PC-3 (cell line): ENCODE measurements around the gene ZNF575. TPM values are rescaled to one million over a fixed set of nuclear protein-coding genes. Genes with fewer than 3 reads are reported as not detected.

Source experiments
- ATAC-seq: fragments of 200-7000 bp; cut with Tn5 transposase; 2 replicates; pipeline ENCODE4 v1.9.1; 2020; ENCODE audit warnings: mild to moderate bottlenecking, moderate library complexity
- BruUV-seq: library from RNA; stranded (reverse); fragments of 400-500 nt; replicated peaks from 2 replicates; lab custom pipeline; 2021; lab: Mats Ljungman, UMichigan
- CTCF ChIA-PET: fragments of 300-600 bp; sonication (Branson Sonifier 250); formaldehyde crosslinking; loops from one replicate; lab custom pipeline; 2022; ENCODE audit warnings: antibody characterized with exemption; lab: Charles Lee
- POLR2A ChIA-PET: fragments of 300-600 bp; sonication (Branson Sonifier 250); formaldehyde crosslinking; loops from one replicate; lab custom pipeline; 2022; ENCODE audit warnings: antibody characterized with exemption; ENCODE audit not compliant: unreplicated experiment; lab: Charles Lee
- DNase-seq: peaks from one replicate; pipeline ENCODE4 v3.0.0-alpha.2; 2015
- H2AFZ ChIP-seq: fragments of 300-600 bp; sonication (generic); 2 replicates; pipeline ENCODE4 v1.6.0; 2016; ENCODE audit warnings: antibody characterized with exemption, low read length
- H3F3A ChIP-seq: fragments of 300-600 bp; sonication (generic); one replicate; pipeline ENCODE4 v1.6.0; 2017; ENCODE audit warnings: antibody characterized with exemption, low read length, control low read depth, mild to moderate bottlenecking; ENCODE audit not compliant: unreplicated experiment
- H3K27ac ChIP-seq: fragments of 300-600 bp; sonication (generic); 2 replicates; pipeline ENCODE4 v1.5.1; 2016; ENCODE audit warnings: mild to moderate bottlenecking, low read length
- H3K27me3 ChIP-seq: fragments of 300-600 bp; sonication (generic); 2 replicates; pipeline ENCODE4 v1.6.1; 2016; ENCODE audit warnings: low read length, mixed read lengths
- H3K36me3 ChIP-seq: fragments of 300-600 bp; sonication (generic); 2 replicates; pipeline ENCODE4 v1.6.1; 2016; ENCODE audit warnings: low read depth, mixed run types, low read length, mixed read lengths
- H3K4me1 ChIP-seq: fragments of 300-600 bp; sonication (generic); 2 replicates; pipeline ENCODE4 v1.5.1; 2016; ENCODE audit warnings: low read length; ENCODE audit not compliant: insufficient read depth
- H3K4me2 ChIP-seq: fragments of 300-600 bp; sonication (generic); 2 replicates; pipeline ENCODE4 v1.6.0; 2016; ENCODE audit warnings: low read length
- H3K4me3 ChIP-seq: fragments of 300-600 bp; sonication (generic); 2 replicates; pipeline ENCODE4 v1.5.1; 2016; ENCODE audit warnings: mild to moderate bottlenecking, low read length, mixed read lengths
- H3K79me2 ChIP-seq: fragments of 300-600 bp; sonication (generic); 2 replicates; pipeline ENCODE4 v1.6.1; 2017; ENCODE audit warnings: low read length, mixed read lengths
- H3K9ac ChIP-seq: fragments of 300-600 bp; sonication (generic); 2 replicates; pipeline ENCODE4 v1.6.0; 2016; ENCODE audit warnings: mild to moderate bottlenecking, low read length
- H3K9me2 ChIP-seq: fragments of 300-600 bp; sonication (generic); replicated peaks from 2 replicates; pipeline ENCODE4 v1.6.1; 2016; ENCODE audit warnings: mixed run types, low read length, mixed read lengths
- H3K9me3 ChIP-seq: fragments of 300-600 bp; sonication (generic); 2 replicates; pipeline ENCODE4 v1.6.1; 2016; ENCODE audit warnings: low read length, mixed read lengths
- H4K20me1 ChIP-seq: fragments of 300-600 bp; sonication (generic); 2 replicates; pipeline ENCODE4 v1.6.1; 2016; ENCODE audit warnings: low read length, mixed read lengths
- EZH2 ChIP-seq: fragments of 300-600 bp; sonication (generic); IDR thresholded peaks from one replicate; pipeline ENCODE4 v1.6.1; 2017; ENCODE audit warnings: antibody characterized with exemption, mild to moderate bottlenecking, low read length; ENCODE audit not compliant: unreplicated experiment
- EZH2phosphoT487 ChIP-seq: fragments of 300-600 bp; sonication (generic); IDR thresholded peaks from 2 replicates; pipeline ENCODE4 v1.6.1; 2018; ENCODE audit warnings: mild to moderate bottlenecking, antibody characterized with exemption, low read length, borderline replicate concordance
- intact Hi-C: fragments of 100-400 bp; cut with micrococcal nuclease; formaldehyde crosslinking; loops from 2 replicates; pipeline ENCODE4 v1.9.0; 2023
- total RNA-seq: library from RNA; depleted of rRNA; stranded (reverse); fragments of >200 nt; gene quantifications from 2 replicates; pipeline ENCODE4 v1.2.3, GENCODE V29; 2014
- TF ChIP-seq, protein P1 (sequence below): fragments of 300-600 bp; sonication (generic); conservative IDR thresholded peaks from 2 replicates; pipeline ENCODE4 v1.5.1; 2017; ENCODE audit warnings: antibody characterized with exemption, low read depth, mild to moderate bottlenecking, low read length

ZNF575 gene
- total RNA-seq, 1 experiment from 2014 or later: not detected

DNA sequence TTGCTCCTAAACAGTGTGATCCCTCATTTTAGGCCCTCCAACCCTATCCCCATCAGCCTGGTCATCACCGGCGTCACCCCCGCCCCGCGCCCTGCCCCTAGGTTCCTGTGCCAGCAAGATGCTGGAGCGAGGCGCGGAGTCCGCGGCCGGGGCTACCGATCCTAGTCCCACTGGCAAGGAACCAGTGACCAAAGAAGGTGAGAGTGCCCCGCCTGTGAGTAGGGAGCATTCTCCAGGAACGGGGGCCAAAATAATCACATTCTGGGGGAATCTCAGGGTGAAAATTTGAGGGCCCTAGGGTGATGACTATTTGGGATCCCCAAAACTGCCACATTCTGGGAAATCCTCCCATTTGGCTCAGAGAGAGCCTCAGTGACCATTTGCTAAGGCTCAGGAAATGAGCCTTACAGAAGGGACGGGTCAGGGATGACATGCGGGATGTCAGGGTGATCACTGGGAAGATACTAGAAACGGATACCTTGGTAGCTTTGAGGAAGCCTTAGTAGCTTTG lies 1.4 kb downstream of the ZNF575 start:
- no peaks in the 10 kb centered on the region for H3K9me2 ChIP-seq
- no peaks in the 10 kb centered on the region for H4K20me1 ChIP-seq
- no peak overlapping the region for H3K9ac ChIP-seq
- peaks cover 3% of the 10 kb centered on the region; the same call in 1 of the 2 replicates for H3K36me3 ChIP-seq
- H3K27ac ChIP-seq: no peak overlapping the region
- ChIA-PET POLR2A (no interaction called here), CTCF (no interaction called here)
- peak overlapping the region; percentile 90 for H3K4me2 ChIP-seq
- H3K9me3 ChIP-seq: no peaks in the 10 kb centered on the region
- peak overlapping the region; percentile 75 for H2AFZ ChIP-seq
- peaks cover 13% of the 10 kb centered on the region for H3K4me1 ChIP-seq
- no peaks in the 10 kb centered on the region for H3F3A ChIP-seq
- DNase-seq (no peak), ATAC-seq (no peak; the same call in 1 of the 2 replicates)
- TF ChIP-seq EZH2phosphoT487 (no peak), EZH2 (no peak)
- TF ChIP-seq, protein P1, sequence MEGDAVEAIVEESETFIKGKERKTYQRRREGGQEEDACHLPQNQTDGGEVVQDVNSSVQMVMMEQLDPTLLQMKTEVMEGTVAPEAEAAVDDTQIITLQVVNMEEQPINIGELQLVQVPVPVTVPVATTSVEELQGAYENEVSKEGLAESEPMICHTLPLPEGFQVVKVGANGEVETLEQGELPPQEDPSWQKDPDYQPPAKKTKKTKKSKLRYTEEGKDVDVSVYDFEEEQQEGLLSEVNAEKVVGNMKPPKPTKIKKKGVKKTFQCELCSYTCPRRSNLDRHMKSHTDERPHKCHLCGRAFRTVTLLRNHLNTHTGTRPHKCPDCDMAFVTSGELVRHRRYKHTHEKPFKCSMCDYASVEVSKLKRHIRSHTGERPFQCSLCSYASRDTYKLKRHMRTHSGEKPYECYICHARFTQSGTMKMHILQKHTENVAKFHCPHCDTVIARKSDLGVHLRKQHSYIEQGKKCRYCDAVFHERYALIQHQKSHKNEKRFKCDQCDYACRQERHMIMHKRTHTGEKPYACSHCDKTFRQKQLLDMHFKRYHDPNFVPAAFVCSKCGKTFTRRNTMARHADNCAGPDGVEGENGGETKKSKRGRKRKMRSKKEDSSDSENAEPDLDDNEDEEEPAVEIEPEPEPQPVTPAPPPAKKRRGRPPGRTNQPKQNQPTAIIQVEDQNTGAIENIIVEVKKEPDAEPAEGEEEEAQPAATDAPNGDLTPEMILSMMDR: no peak
- no peaks in the 10 kb centered on the region for H3K27me3 ChIP-seq
- no TSS peak for BruUV-seq
- peak overlapping the region; percentile 69 for H3K4me3 ChIP-seq
- H3K79me2 ChIP-seq: no peaks in the 10 kb centered on the region
- intact Hi-C loops: loop anchor here (2.0 kb wide), 1 partner anchor 60 kb away; no protein-coding TSS in a partner anchor

DNA sequence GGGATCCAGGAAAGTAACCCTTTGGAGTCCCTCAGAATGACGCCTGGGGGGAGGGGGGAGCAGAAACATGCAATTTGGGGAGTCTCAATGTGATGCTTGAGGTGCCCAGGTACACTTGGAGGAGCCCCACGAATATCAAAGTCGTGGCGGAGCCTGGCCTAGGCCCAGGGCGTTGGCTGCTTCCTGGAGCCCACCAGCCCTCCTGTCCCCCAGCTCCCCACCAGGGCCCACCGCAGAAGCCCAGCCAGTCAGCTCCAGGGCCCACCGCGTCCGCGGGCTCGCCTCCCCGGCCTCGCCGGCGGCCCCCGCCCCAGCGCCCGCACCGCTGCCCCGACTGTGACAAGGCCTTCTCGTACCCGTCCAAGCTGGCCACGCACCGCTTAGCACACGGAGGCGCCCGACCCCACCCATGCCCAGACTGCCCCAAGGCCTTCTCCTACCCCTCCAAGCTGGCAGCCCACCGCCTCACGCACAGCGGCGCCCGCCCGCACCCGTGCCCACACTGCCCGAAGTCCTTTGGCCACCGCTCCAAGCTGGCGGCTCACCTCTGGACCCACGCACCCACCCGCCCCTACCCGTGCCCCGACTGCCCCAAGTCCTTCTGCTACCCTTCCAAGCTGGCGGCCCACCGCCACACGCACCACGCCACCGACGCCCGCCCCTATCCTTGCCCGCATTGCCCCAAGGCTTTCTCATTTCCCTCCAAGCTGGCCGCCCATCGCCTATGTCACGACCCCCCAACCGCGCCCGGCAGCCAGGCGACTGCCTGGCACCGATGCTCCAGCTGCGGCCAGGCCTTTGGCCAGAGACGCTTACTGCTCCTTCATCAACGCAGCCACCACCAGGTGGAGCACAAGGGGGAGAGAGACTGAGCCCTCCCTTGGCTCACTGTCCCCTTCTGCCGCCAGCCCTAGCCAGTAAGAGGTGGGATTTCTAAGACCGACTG lies 2.1 kb downstream of the ZNF575 start:
- Histone ChIP-seq H3K36me3 (peaks cover 4% of the 10 kb centered on the region; the same call in 1 of the 2 replicates), H3K9ac (no peak overlapping the region), H3K4me1 (peaks cover 9% of the 10 kb centered on the region), H3K27me3 (no peaks in the 10 kb centered on the region), H3F3A (no peaks in the 10 kb centered on the region), H3K9me3 (no peaks in the 10 kb centered on the region), H3K27ac (no peak overlapping the region), H4K20me1 (no peaks in the 10 kb centered on the region), H3K4me3 (no peak overlapping the region), H3K79me2 (no peaks in the 10 kb centered on the region), H2AFZ (no peak overlapping the region), H3K4me2 (peak overlapping the region; percentile 90; the same call in 1 of the 2 replicates), H3K9me2 (no peaks in the 10 kb centered on the region)
- peak; percentile 17 for DNase-seq
- intact Hi-C loops: loop anchor here (2.0 kb wide), 1 partner anchor 60 kb away; no protein-coding TSS in a partner anchor
- CTCF ChIA-PET: interaction anchor here (0.5 kb wide), 1 partner anchor 134 kb away, joined by 14 read pairs; no protein-coding TSS in a partner anchor
- POLR2A ChIA-PET: no interaction called here
- ATAC-seq: no peak
- BruUV-seq: no TSS peak
- TF ChIP-seq, protein P1: peak; percentile 49
- no peak for TF ChIP-seq EZH2
